HCT116 (cell line): Measurements from ENCODE around the gene TRIM77. TPM values are rescaled to one million over a fixed set of nuclear protein-coding genes. Genes with fewer than 3 reads are reported as not detected.
"Not testable (repeated sequence)": the region's sequence is repeated elsewhere in the genome, so short reads cannot be mapped to it uniquely, and the experiment has no call there.

ENCODE experiments used
- ATAC-seq: fragments of 200-7000 bp; cut with Tn5 transposase; 2 replicates; pipeline ENCODE4 v1.9.1; 2020; ENCODE audit warnings: mild to moderate bottlenecking, moderate library complexity
- Bru-seq: library from RNA; stranded (reverse); fragments of 400-500 nt; gene quantifications from one replicate; lab custom pipeline; 2021; lab: Mats Ljungman, UMichigan
- BruChase-seq, 2 experiments: library from RNA; stranded (reverse); fragments of 400-500 nt; gene quantifications; one replicate each; lab custom pipeline; 2021; lab: Mats Ljungman, UMichigan
- BruUV-seq: library from RNA; stranded (reverse); fragments of 400-500 nt; replicated peaks from 2 replicates; lab custom pipeline; 2021; lab: Mats Ljungman, UMichigan
- CTCF ChIA-PET: fragments of 300-600 bp; sonication (Branson Sonifier 250); formaldehyde crosslinking; loops from one replicate; lab custom pipeline; 2021; ENCODE audit warnings: antibody characterized with exemption; lab: Charles Lee
- POLR2A ChIA-PET: fragments of 300-600, 350-600 bp; sonication (Branson Sonifier 250); formaldehyde crosslinking; loops from one replicate; lab custom pipeline; 2021; ENCODE audit warnings: antibody characterized with exemption; lab: Charles Lee
- RAD21 ChIA-PET, 2 experiments: fragments of 300-600 bp; sonication (Branson Sonifier 250); formaldehyde crosslinking; loops; one replicate each; lab custom pipeline; 2023; ENCODE audit warnings: low total read pairs in 2 of 2; ENCODE audit not compliant: uncharacterized antibody in 2 of 2, unreplicated experiment in 2 of 2, low non-redundant PET in 1 of 2; lab: Charles Lee
- DNase-seq: peaks from one replicate; pipeline ENCODE4 v3.0.0-alpha.2; 2010; ENCODE audit warnings: low read depth, low spot score
- H2AFZ ChIP-seq: fragments of 200-600 bp; shearing (Covaris generic), sonication (generic); 2 replicates; pipeline ENCODE4 v1.6.1; 2017; ENCODE audit warnings: low read depth, mixed run types, mixed read lengths, antibody characterized with exemption, low read length; ENCODE audit not compliant: poor library complexity, severe bottlenecking
- H3K27ac ChIP-seq: 2 replicates; pipeline ENCODE4 v1.5.1; 2012; ENCODE audit warnings: low read depth, low read length
- H3K27me3 ChIP-seq: fragments of 200-600 bp; sonication (generic); 2 replicates; pipeline ENCODE4 v1.6.1; 2016; ENCODE audit warnings: mixed run types, low read length, mixed read lengths; ENCODE audit not compliant: insufficient read depth
- H3K36me3 ChIP-seq, 2 experiments: fragments of 200-500 bp in 1 of 2; fragments of 200-600 bp in 1 of 2; sonication (Bioruptor generic) in 1 of 2; sonication (generic) in 1 of 2; 2 replicates each; pipeline versions ENCODE4 v1.5.1 to v1.6.1; 2014 to 2016; ENCODE audit warnings: low read length in 2 of 2, inconsistent platforms in 1 of 2, mixed read lengths in 1 of 2, mixed run types in 1 of 2; ENCODE audit not compliant: insufficient read depth in 2 of 2, control insufficient read depth in 1 of 2
- H3K4me1 ChIP-seq, 2 experiments: fragments of 200-600 bp in 1 of 2; sonication (generic) in 1 of 2; 2 replicates each; pipeline versions ENCODE4 v1.5.1 to v1.6.1; 2012 to 2017; ENCODE audit warnings: low read length in 2 of 2, inconsistent platforms in 1 of 2, mild to moderate bottlenecking in 1 of 2, mixed read lengths in 1 of 2, mixed run types in 1 of 2, moderate library complexity in 1 of 2; ENCODE audit not compliant: insufficient read depth in 2 of 2, control insufficient read depth in 1 of 2
- H3K4me2 ChIP-seq: fragments of 200-600 bp; sonication (generic); 2 replicates; pipeline ENCODE4 v1.6.1; 2017; ENCODE audit warnings: mixed run types, low read length, mixed read lengths
- H3K4me3 ChIP-seq, 2 experiments: fragments of 200-600 bp in 1 of 2; sonication (generic) in 1 of 2; replicated peaks in 1 of 2; 2 replicates each; pipeline ENCODE4 v1.5.1; 2011 to 2016; ENCODE audit warnings: low read length in 2 of 2, control low read depth in 1 of 2, low read depth in 1 of 2, mild to moderate bottlenecking in 1 of 2, mixed read lengths in 1 of 2, mixed run types in 1 of 2
- H3K79me2 ChIP-seq: fragments of 200-600 bp; sonication (generic); 2 replicates; pipeline ENCODE4 v1.6.1; 2017; ENCODE audit warnings: mild to moderate bottlenecking, mixed run types, low read length, moderate library complexity, mixed read lengths; ENCODE audit not compliant: insufficient read depth
- H3K9ac ChIP-seq: fragments of 200-600 bp; sonication (generic); 2 replicates; pipeline ENCODE4 v1.6.1; 2016; ENCODE audit warnings: low read length, mixed read lengths
- H3K9me2 ChIP-seq: fragments of 200-600 bp; sonication (generic), shearing (Covaris generic); 2 replicates; pipeline ENCODE4 v1.6.1; 2017; ENCODE audit warnings: mixed run types, mild to moderate bottlenecking, moderate library complexity; ENCODE audit not compliant: insufficient read depth
- H3K9me3 ChIP-seq, 2 experiments: fragments of 200-500 bp in 1 of 2; fragments of 200-600 bp in 1 of 2; sonication (Bioruptor generic) in 1 of 2; sonication (generic) in 1 of 2; 2 replicates each; pipeline ENCODE4 v1.6.1; 2014 to 2017; ENCODE audit warnings: low read length in 2 of 2, mixed read lengths in 2 of 2, inconsistent platforms in 1 of 2, low read depth in 1 of 2, mild to moderate bottlenecking in 1 of 2, mixed run types in 1 of 2, moderate library complexity in 1 of 2; ENCODE audit not compliant: control insufficient read depth in 1 of 2, insufficient read depth in 1 of 2
- H4K20me1 ChIP-seq: fragments of 200-600 bp; sonication (generic), shearing (Covaris generic); 2 replicates; pipeline ENCODE4 v1.6.1; 2017; ENCODE audit warnings: mixed run types, mild to moderate bottlenecking, moderate library complexity; ENCODE audit not compliant: insufficient read depth
- CEBPB ChIP-seq: IDR thresholded peaks from 2 replicates; pipeline ENCODE4 v1.6.1; 2012; ENCODE audit warnings: low read depth
- EZH2phosphoT487 ChIP-seq: fragments of 200-600 bp; IDR thresholded peaks from 2 replicates; pipeline ENCODE4 v1.6.1; 2018; ENCODE audit warnings: antibody characterized with exemption, borderline replicate concordance
- FOSL1 ChIP-seq: IDR thresholded peaks from 2 replicates; pipeline ENCODE4 v1.6.1; 2012; ENCODE audit warnings: low read depth
- SRF ChIP-seq: IDR thresholded peaks from 2 replicates; pipeline ENCODE4 v1.6.1; 2012; ENCODE audit warnings: low read depth
- intact Hi-C: fragments of 100-400 bp; cut with micrococcal nuclease; formaldehyde crosslinking; loops from 2 replicates; pipeline ENCODE4 v1.10.0; 2022
- long read RNA-seq: library from polyadenylated mRNA; unstranded; transcript quantifications from one replicate; pipeline ENCODE4 v2.0.0, GENCODE V29; 2021; ENCODE audit not compliant: unreplicated experiment
- polyA plus RNA-seq: library from polyadenylated mRNA; unstranded; fragments of >200 nt; gene quantifications from 2 replicates; pipeline ENCODE4 v1.2.1, GENCODE V29; 2012; ENCODE audit warnings: missing spikeins
- total RNA-seq: library from RNA; stranded (reverse); gene quantifications from one replicate; pipeline ENCODE4 v1.2.1, GENCODE V29; 2021; ENCODE audit not compliant: unreplicated experiment

The TRIM77 gene, protein sequence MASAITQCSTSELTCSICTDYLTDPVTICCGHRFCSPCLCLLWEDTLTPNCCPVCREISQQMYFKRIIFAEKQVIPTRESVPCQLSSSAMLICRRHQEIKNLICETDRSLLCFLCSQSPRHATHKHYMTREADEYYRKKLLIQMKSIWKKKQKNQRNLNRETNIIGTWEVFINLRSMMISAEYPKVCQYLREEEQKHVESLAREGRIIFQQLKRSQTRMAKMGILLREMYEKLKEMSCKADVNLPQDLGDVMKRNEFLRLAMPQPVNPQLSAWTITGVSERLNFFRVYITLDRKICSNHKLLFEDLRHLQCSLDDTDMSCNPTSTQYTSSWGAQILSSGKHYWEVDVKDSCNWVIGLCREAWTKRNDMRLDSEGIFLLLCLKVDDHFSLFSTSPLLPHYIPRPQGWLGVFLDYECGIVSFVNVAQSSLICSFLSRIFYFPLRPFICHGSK
- total RNA-seq (not detected), Bru-seq, nascent RNA (not detected), BruChase-seq, experiment 1, labeled RNA remaining after a 6-hour chase (not detected), BruChase-seq, experiment 2, labeled RNA remaining after a 2-hour chase (not detected)
- polyA plus RNA-seq, result not detected in 2 replicates
- long read RNA-seq, result 0 reads

- H3K4me2 ChIP-seq, H4K20me1 ChIP-seq, H3K9me3 ChIP-seq, H3K27ac ChIP-seq, RAD21 ChIA-PET, intact Hi-C loops, H3K79me2 ChIP-seq, H3K9ac ChIP-seq, ATAC-seq, H3K4me1 ChIP-seq, H3K36me3 ChIP-seq, DNase-seq, POLR2A ChIA-PET, H3K4me3 ChIP-seq, H3K27me3 ChIP-seq, BruUV-seq, H2AFZ ChIP-seq, CTCF ChIA-PET, H3K9me2 ChIP-seq: not testable (repeated sequence)
Measured at GRCh38 chr11:89709999-89710398, at the start of gene TRIM77. TSS of gene TRIM77 (plus strand) at chr11:89710299. CDS start at chr11:89710299, 0 bp downstream.

DNA sequence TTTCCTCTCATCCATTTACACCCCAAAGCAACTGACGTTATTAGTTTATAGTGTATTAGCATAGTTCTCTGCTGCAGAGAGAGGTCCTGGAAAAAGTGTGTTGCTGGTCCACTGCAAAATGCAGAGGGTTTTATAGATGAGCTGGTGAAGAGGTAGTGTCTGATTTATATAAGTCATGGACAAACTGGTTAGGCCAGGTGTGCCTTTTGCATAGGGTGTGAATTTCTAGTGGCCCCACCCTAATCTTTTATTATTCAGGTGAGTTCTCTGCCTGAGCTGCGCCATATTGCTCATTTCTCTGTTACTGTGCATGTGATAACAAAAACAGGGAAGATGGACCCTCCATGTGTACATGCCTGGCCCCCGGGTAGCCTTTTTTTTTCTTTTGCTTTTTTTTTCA lies 43.1 kb upstream of the TRIM77 start:
- Histone ChIP-seq H3K27me3 (no peaks in the 10 kb centered on the region), H3K9me2 (no peaks in the 10 kb centered on the region), H3K36me3 (no peaks in the 10 kb centered on the region), H2AFZ (no peak overlapping the region), H3K4me1 (no peaks in the 10 kb centered on the region), H3K9me3 (no peaks in the 10 kb centered on the region), H3K27ac (no peak overlapping the region), H3K4me2 (no peak overlapping the region), H4K20me1 (no peaks in the 10 kb centered on the region), H3K79me2 (no peaks in the 10 kb centered on the region), H3K4me3 (no peak overlapping the region), H3K9ac (no peak overlapping the region)
- intact Hi-C loops, result no loop called here
- ChIA-PET POLR2A (no interaction called here), RAD21 (no interaction called here), CTCF (no interaction called here)
- TF ChIP-seq FOSL1 (no peak), SRF (no peak), CEBPB (no peak), EZH2phosphoT487 (no peak)
- no TSS peak for BruUV-seq
- DNase-seq, result no peak
- ATAC-seq, result no peak

DNA sequence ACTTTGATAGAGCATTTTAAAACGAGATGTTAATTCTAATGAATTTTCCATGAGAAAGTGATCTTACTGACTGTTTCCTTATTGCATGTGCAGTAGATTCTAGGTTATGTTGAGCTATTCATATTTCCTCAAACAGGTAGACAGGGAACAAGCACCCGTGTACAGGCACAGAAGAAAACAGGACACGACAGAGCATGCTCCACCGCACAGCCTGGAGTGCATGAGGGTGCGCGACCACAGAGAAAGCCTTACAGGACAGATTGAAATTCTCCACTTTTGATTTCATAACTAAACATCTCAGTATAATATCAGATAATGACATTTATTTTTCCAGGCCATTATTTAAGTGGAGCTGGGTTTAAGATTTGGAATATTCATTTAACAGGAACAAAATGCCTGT lies 41.9 kb upstream of the TRIM77 start:
- BruUV-seq, H3K9ac ChIP-seq, H3K36me3 ChIP-seq, ATAC-seq, CTCF ChIA-PET, H3K4me3 ChIP-seq, H3K4me1 ChIP-seq, H3K9me3 ChIP-seq, RAD21 ChIA-PET, H3K79me2 ChIP-seq, H3K9me2 ChIP-seq, H4K20me1 ChIP-seq, H3K4me2 ChIP-seq, H3K27ac ChIP-seq, intact Hi-C loops, H2AFZ ChIP-seq, DNase-seq, H3K27me3 ChIP-seq, POLR2A ChIA-PET: not testable (repeated sequence)

DNA sequence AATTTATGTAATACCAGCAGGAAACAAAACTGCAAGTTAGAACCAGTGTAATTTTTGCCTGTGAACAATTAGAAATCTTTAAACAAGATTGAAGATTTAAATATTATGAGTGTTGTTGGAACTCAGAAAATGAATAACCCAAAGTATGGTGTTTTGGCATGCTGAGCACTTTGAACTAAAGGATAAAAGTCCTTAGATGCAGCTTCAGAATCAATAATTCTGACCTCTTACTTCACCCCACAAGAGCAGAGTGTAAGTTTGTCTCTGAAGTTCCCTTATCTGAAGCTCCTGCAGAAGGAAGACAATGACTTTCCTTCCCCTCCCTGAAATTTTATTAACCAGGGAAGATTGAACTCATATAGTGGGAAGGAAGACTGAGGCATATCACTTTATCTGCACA lies 40.5 kb upstream of the TRIM77 start:
- H3K36me3 ChIP-seq, H3K27me3 ChIP-seq, H2AFZ ChIP-seq, H3K9me3 ChIP-seq, CTCF ChIA-PET, RAD21 ChIA-PET, H4K20me1 ChIP-seq, H3K4me3 ChIP-seq, POLR2A ChIA-PET, ATAC-seq, H3K4me1 ChIP-seq, H3K9ac ChIP-seq, H3K27ac ChIP-seq, H3K79me2 ChIP-seq, intact Hi-C loops, BruUV-seq, DNase-seq, H3K4me2 ChIP-seq, H3K9me2 ChIP-seq: not testable (repeated sequence)
